Measurements from ENCODE around the gene BCKDK. TPM values are rescaled to one million over a fixed set of nuclear protein-coding genes. Genes with fewer than 3 reads are reported as not detected.

The BCKDK gene
- total and polyA plus RNA-seq, 2 of the 13 experiments (the other 11 are each of a cell fraction or from before 2014, with no cell fraction given): 24.9 to 42.6 TPM

DNA sequence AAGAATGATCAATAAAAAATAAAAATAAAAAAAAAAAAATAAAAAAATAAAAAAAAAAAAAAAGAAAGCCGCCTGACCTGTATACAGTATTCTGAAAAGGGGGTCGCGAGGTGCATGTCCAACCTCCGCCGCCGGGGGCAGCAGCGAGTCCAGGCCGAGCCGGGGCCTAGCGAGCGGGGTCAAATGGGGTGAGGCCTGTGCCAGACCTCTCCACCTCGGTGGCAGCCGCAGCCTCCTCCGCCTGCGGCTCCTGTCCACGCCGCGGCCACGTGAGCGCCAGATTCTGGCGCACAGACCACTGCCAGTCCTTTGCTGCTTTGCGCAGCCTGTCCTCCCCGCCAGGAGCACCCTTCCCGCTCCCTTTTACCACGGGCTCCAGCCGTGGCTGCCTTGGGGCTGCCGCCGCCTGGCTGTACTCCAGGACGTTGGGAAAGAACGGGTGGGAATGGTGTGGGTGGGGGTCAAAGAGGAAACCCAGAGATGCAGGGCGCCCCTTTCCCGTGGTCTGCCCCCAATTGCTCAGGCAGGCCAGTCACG is 2.4 kb upstream of the BCKDK start (continued):
- TF ChIP-seq AHDC1 (CRISPR knock-in tag; IDR thresholded peaks at IDR 0.05; ENCODE audit: borderline replicate concordance): peak; percentile 90
- TF ChIP-seq ZNF552 (CRISPR knock-in tag; IDR thresholded peaks at IDR 0.05; ENCODE audit: borderline replicate concordance): peak; percentile 95
- no peak for TF ChIP-seq SP1 (IDR thresholded peaks at IDR 0.05)
- peak; percentile 50 for TF ChIP-seq SP1 (CRISPR knock-in tag; IDR thresholded peaks at IDR 0.05)
- TF ChIP-seq ZNF704 (CRISPR knock-in tag; IDR thresholded peaks at IDR 0.05; ENCODE audit: borderline replicate concordance): peak; percentile 97
- TF ChIP-seq MIER3 (CRISPR knock-in tag; IDR thresholded peaks at IDR 0.05; ENCODE audit: borderline replicate concordance): peak; percentile 99
- peak; percentile 96 for TF ChIP-seq ZIK1 (CRISPR knock-in tag; IDR thresholded peaks at IDR 0.05; ENCODE audit: borderline replicate concordance, low read depth)
- TF ChIP-seq ATF7-NPFF (CRISPR knock-in tag; IDR thresholded peaks at IDR 0.05; ENCODE audit: low read depth): peak; percentile 96
- peak; percentile 98 for TF ChIP-seq ZNF451 (CRISPR knock-in tag; IDR thresholded peaks at IDR 0.05)
- TF ChIP-seq PCBP2 (optimal IDR thresholded peaks at IDR 0.05; ENCODE audit: low read depth, low read length, poor library complexity, severe bottlenecking): no peak
- peak; percentile 97 for TF ChIP-seq ZSCAN12 (CRISPR knock-in tag; IDR thresholded peaks at IDR 0.05)
- no peak; the same call in 1 of the 2 replicates for TF ChIP-seq ZNF629 (CRISPR knock-in tag; conservative IDR thresholded peaks at IDR 0.05)
- no peak for TF ChIP-seq SOX6 (IDR thresholded peaks at IDR 0.05)
- peak; percentile 95 for TF ChIP-seq SOX6 (CRISPR knock-in tag; IDR thresholded peaks at IDR 0.05)
- peak; percentile 99 for TF ChIP-seq ZFP37 (CRISPR knock-in tag; IDR thresholded peaks at IDR 0.05; ENCODE audit: borderline replicate concordance)
- TF ChIP-seq HHEX (CRISPR knock-in tag; IDR thresholded peaks at IDR 0.05): no peak
- TF ChIP-seq ZNF737 (CRISPR knock-in tag; IDR thresholded peaks at IDR 0.05; ENCODE audit: borderline replicate concordance): peak; percentile 89; the same call in 1 of the 2 replicates
- TF ChIP-seq ZNF430 (CRISPR knock-in tag; IDR thresholded peaks at IDR 0.05): peak; percentile 95; the same call in 1 of the 2 replicates
- TF ChIP-seq NFIB (CRISPR knock-in tag; IDR thresholded peaks at IDR 0.05; ENCODE audit: borderline replicate concordance): no peak
- peak; percentile 78 for TF ChIP-seq KMT2B (CRISPR knock-in tag; IDR thresholded peaks at IDR 0.05)
- 0 out of 2 replicates have a peak, but pooled peaks have one; percentile 55 for TF ChIP-seq ZSCAN22 (CRISPR knock-in tag; IDR thresholded peaks at IDR 0.05)
- TF ChIP-seq ZNF280B (CRISPR knock-in tag; IDR thresholded peaks at IDR 0.05; ENCODE audit: borderline replicate concordance): peak; percentile 97
- TF ChIP-seq ARNT (IDR thresholded peaks at IDR 0.05): no peak
